Right renal cortex interstitium (tissue), 3 donors: ENCODE data around the gene CC2D2B. TPM values are rescaled to one million over a fixed set of nuclear protein-coding genes. Genes with fewer than 3 reads are reported as not detected.
"Not testable (repeated sequence)": the region's sequence is repeated elsewhere in the genome, so short reads cannot be mapped to it uniquely, and the experiment has no call there.

Source experiments
- DNase-seq, 3 donors: peaks; one replicate each; pipeline ENCODE4 v3.0.0-alpha.2; 2013; ENCODE audit warnings: low read depth in 3 of 3, low spot score in 2 of 3
- polyA plus RNA-seq, 3 donors: library from polyadenylated mRNA; unstranded; fragments of 120-200 nt; gene quantifications; one replicate each; pipeline ENCODE4 v1.2.1, GENCODE V29; 2013; ENCODE audit not compliant: insufficient read length in 3 of 3

CC2D2B gene
- polyA plus RNA-seq, 3 donors, result 0.83 to 1.6 (median 1.2) TPM

DNA sequence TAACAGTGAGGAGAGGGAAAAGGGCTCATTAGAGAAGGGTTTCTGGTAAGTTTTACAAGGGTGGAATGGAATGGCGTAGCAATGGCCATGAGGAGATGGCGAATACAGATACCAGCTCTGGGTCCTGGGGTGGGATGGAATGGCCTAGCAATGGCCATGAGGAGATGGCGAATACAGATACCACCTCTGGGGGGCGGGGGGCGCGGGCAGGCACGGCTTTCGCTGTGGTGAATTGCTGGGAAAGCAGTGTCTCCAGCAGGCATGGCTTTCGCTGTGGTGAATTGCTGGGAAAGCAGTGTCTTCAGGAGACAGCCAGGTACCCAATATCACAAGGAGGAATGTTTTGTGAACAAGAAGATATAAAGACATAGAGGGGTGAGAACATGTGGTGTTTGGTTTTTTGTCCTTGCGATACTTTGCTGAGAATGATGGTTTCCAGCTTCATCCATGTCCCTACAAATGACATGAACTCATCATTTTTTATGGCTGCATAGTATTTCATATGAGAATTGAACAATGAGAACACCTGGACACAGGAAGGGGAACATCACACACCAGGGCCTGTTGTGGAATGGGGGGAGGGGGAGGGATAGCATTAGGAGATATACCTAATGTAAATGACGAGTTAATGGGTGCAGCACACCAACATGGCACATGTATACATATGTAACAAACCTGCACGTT lies 1.7 kb upstream of the CC2D2B start:
- DNase-seq, result not testable (repeated sequence)

DNA sequence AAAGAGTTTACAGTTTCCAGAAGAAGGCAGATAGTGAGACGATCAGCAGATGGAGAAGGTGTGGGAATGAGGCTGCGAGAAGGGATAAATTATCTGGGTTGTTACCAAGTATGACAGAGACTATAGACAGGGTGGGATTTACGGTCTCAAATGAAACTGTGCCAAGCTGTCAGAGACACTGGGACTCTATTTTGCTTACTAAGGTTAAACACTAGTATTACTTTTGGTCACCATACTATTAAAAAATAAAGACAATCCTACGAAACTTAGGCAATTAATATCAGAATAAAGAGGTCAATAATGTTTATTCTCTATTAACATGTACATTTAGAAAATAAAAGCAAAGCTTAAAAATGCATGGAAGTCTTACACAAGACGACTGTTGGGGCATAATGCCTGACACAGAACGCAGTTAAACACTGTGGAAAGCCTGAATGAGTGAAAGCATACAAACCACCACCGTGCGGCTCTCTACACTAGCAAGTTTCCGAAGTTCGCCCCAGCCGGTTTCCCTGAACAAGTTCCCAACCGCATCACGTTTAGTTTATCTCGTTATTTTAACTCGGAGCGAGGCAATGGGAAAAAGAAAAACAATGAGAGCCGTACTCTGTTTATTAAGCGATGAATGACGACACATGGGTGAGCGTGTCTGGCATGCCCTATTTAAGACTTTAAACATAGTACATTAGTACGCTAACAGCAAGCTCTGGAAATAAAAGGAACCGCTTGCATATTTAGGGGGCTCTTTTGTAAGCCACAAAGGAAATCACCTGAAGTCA lies 909 bp upstream of the CC2D2B start:
- DNase-seq, result peak; percentile 42 to 56 (median 56)

DNA sequence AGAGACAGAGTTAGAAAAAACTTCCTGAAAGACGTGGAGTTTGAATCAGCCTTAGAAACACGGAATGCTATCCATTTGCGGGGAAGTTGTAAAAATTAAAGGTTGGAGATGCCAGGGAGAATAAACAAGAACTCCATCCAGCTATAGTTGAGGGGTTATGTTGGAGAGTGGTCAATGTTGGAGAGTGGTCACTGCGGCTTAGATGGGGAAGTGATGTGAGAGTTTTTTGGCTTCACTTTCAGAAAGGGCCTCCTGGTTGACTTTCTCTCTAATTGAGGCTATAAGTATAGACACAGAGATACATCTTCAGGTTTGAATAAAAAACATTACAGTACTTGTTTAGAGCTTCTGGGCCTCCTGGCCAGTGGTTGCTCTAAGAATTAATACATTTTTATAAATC lies 675 bp downstream of the CC2D2B start:
- no peak for DNase-seq

DNA sequence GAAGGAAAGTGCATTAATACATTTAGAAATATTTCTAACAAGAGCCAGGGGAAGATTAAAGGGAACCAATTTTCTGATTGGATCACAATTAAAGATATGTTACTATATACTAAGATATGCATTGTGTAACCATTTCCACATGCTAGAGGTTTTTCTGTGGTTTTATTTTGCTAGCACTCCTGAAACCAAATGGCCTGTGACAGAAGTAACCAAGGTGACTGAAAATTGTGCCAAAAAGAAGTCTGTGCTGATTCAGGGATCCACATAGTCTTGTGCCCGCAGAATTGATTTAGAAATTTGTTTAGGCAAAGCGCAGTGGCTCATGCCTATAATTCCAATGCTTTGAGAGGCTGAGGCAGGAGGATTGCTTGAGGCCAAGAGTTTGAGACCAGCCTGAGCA lies 1.8 kb downstream of the CC2D2B start:
- no peak for DNase-seq

DNA sequence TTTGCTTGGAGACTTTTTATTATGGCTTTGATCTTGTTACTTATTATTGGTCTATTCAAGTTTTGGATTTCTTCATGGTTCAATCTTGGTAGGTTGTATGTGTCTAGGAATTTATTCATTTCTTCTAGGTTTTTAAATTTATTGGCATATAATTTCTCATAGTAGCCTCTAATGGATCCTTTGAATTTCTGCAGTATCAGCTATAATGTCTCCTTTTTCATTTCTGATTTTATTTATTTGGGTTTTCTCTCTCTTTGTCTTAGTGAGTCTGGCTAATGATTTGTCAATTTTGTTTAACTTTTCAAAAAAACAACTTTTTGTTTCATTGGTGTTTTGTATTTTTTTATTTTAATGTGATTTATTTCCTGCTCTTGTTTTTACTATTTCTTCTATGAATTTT lies 8.3 kb downstream of the CC2D2B start:
- not testable (repeated sequence) for DNase-seq

DNA sequence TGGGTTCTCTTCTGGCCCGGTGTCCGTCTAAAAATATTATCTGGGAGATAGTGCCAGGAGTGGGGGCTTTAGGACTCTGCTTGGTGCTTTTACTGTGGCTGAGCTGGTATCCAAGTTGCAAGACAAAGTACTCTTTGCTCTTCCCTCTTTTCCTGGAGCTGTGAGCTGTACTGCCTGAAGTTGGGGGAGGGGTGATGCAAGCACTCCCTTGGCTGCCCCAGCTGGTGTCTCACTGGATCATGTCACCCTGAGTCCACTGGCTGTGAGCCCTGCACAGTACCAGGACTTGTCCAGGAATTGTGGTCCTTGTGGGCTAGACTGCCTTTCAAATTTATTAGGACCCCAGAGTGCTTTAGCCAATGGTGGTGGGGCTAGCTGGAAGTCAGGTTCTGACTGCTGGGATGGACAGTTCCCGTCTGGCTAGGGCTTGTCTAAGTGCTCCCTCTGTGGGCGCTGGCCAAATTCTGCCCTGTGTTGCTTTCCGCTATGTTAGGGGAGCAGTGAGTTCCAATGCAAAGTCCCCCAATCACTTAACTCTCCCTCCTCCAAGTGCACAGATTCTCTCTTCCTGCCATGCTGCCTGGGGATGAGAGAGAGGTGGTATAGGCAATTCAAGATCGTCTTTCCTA lies 13.1 kb downstream of the CC2D2B start:
- no peak for DNase-seq

DNA sequence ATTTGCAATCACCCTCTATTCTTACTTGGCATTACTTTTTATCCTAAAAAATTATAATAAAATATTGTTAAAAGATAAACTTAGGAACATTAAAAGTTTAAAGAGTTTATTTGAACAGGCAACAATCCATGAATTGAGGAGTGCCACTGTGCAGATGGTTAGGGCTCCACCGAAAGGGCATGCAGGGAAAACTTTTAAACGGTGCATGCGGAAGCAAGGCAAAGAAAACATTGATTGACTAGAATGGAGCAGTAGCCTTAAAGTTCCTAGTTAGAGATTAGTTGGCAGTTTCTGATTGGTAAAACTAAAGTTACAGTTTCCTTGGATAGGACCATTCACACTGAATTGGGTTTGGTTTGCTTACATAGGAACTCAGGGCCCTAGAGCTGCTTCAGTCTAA lies 17.3 kb downstream of the CC2D2B start:
- no peak for DNase-seq

DNA sequence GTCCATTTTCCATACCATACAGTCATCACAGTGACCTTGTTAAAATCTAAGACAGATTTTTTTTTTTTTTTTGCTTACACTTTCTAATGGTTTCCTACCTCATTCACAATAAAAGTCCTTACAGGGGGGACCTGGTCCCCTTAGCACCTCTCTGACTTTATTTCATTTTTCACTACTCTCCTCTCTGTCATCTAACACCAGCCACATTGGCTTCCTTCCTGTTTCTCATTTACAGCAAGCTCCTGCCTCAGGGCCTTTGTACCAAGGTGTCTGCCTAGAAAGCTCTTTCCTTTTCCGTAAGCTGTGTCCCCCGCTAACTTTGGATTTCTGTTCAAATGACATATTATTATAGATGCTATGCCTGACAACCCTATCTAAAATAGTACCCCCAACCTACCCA lies 27.7 kb downstream of the CC2D2B start:
- no peak for DNase-seq

DNA sequence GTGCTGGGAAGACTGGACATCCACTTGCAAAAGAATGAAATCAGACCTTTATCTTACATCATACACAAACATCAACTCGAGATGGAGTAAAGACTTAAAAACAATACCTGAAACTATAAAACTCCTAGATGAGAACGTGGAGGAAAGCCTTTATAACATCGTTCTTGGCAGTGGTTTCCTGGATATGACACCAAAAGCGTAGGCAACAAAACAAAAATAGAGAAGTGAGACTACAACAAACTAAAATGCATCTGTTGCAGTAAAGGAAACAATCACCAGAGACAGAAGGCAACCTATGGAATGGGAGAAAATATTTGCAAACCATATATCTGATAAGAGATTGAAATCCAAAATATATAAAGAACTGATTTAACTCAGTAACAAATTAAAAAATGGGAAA lies 33.3 kb downstream of the CC2D2B start:
- no peak for DNase-seq

DNA sequence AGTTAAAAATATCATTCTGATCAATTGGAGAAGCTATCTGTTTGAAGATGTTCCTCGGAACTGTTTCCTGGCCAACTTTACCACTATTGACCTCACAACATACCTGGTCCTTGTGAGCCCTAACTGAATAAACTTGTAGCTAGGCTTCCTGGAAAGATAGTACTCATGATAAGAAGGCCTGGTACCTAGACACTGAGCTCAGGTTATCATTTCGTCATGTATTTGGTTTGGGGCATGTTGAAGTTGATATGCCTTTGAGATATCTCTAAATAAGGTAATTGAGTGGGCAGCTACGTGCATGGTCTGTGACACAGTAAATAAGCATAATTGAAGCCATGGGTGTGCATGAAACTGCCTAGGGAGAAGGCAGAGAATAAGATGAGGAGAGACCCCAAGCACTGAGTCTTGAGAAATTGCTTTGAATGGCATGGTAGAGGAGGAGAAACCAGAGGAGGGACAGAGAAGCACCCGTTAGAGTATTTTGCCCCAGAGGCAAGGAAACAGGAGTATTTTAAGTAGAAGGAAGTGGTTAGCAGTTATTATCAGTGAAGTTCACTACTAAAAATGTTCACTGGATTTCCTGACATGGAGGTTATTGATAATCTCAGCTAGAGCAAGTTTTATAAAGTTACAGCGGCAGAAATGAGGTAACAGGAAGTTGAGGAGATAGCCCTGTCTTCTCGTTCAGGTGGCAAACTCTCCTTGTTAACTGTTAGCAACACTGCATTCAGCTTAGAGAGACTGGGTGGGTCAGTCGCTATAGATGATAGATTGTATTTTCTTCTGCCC lies 55.6 kb downstream of the CC2D2B start:
- no peak for DNase-seq

DNA sequence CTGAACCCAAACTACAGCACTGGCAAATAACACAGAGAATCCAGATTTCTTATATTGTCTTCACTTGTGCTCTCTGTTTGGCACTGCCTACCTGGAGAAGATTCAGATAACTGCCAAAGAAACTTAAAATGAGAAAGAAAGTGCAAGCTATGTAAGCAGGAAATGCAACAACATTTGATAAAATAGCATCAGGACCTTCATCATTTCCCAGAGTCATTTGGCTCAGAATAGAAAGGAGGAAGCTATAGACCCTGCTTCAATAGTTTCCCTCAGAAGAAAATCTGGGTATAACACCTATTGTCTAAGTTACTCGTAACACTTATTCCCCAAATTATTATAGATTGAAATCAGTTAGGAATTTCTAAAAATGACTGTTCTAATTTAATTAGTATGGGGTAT lies 56.2 kb downstream of the CC2D2B start:
- DNase-seq, result no peak

DNA sequence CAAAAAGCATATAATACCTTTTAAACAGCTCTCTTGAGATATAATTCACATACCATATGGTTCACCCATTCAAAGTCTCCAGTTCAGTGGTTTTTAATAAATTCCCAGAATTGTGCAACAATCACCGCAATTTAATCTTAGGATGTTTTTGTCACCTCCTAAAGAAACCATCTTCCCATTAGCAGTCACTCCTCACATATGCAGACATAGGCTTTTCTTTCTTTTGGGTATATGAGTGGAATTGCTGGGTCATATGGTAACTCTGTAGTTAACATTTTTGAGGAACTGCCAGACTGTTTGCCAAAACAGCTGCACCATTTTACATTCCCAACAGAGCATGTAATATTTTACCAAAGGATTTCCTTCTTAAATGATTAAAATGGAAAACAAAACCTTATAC lies 57.0 kb downstream of the CC2D2B start:
- DNase-seq, result no peak

DNA sequence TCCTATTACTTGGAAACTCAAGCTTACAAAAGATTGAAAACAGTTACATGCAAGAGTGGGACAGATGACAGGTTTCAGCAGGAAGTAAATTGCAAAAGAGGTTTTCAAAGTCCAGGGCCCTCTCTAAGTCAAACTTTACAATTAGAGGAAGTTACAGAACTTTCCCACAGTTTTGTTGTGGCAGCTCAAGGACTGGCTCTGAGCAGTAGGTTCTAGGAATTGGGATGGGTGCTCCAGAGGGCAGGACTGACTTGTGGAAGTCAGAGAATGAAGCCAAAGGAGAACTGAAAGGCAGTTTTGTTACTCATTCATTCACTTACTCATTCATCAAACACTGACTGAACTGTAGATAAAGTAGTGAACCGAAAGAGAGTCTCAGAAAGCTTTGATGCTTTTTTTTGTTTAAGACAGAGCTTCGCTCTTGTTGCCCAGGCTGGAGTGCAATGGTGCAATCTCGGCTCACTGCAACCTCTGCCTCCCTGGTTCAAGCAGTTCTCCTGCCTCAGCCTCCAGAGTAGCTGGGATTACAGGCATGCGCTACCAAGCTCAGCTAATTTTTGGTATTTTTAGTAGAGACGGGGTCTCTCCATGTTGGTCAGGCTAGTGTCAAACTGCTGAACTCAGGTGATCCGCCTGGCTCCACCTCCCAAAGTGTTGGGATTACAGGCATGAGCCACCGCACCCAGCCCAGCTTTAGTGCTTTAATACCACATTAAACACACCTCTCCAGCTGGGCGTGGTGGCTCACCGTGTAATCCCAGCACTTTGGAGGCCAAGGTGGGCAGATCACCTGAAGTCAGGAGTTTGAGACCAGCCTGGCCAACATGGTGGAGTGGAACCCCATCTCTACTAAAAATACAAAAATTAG lies 68.8 kb downstream of the CC2D2B start:
- no peak for DNase-seq

DNA sequence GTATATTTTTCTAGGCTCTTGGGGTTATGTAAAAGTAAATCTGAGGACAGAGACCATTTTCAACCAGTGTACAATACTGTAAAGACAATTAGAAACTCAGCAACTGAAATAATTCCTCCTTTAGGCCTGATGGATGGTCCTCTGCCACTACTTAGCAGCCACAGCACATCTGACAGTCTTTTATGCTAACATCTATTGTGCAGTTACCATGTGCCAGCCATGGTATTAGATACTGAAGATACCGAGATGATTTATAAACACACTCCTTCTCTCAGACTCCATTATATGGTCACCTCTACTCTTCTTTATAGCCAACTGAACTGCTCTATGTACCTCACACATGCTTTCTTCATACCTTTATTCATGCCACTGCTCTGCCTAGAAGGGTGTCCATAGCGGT lies 74.4 kb downstream of the CC2D2B start:
- no peak for DNase-seq

DNA sequence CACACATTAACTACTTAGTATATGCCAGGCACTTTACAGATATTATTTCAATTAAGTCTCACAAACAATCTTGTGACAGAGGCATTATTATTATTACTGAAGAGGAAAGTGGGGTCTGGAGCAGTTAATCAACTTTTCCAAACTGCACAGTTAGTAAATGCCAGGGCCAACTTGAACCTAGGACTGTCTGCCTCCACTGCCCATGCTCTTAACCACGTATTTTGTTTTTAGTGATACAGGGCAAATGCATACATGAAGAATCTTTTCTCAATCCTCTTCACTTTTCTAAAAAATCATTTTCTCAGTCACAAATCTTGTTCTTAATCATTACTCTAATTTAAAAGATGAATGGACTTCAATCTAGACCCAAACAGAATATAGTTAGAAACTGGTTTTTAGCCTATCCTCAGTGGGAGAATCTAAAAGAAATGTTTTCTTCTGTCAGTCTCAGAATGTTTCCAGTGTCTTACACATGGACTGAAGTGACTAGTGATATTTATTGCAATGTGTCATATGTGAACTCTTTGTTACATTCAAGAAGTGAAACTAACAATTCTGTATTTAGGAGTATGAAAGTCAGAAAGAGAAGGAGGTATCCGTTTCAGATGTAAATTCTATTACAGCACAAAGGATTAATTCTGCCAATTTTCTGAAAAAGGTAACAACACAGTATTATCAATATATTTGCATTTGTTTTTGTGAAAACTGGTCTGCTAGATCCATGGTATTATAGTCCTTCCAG lies 80.1 kb downstream of the CC2D2B start:
- no peak for DNase-seq

DNA sequence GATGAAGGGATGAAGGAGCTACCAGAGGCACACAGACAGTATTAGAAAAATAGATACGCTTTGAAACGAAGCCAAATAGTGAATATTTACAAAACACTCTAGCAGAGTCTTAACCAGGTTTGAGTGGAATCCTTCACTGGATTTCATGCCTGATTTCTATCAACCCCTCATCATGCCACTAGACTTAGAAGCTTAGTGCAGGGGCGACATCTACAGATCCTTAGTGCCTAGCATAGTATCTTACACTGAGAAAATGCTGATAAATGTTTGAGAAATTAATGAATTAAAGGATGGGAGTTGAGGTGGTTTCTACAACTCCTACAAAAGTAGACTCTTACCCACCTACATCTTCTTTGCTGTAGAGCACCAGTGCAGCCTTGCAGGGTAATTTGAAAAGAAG lies 80.9 kb downstream of the CC2D2B start:
- no peak for DNase-seq

DNA sequence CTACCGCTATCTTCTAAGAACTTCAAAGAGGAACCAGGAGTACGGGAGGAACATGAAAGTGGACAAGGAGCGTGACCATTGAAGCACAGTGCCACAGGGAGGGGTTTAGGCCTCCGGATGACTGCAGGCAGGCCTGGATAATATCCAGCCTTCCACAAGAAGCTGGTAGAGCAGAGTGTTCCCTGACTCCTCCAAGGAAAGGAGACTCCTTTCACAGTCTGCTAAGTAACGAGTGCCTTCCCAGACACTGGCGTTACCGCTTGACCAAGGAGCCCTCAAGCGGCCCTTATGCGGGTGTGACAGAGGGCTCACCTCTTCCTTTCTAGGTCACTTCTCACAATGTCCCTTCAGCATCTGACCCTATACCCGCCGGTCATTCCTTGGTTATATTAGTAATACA lies 86.6 kb downstream of the CC2D2B start:
- not testable (repeated sequence) for DNase-seq

DNA sequence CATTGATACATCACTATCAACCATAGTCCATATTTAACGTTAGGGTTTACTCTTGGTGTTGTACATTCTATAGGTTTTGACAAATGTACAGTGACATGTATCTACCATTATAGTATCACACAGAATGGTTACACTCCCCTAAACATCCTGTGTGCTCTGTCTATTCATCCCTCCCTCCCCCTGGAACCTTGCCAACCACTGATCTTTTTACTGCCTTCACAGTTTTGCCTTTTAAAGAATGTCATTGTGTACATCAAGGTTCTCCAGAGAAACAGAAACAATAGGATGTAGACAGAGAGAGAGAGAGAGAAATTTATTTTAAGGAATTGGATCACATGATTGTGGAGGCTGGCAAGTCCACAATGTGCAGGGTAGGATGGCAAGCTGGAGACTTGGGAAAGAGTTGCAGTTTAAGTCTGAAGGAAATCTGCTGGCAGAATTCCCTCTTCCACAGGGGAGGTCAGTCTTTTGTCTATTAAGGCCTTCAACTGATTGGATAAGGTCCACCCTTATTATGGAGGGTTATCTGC lies 90.5 kb downstream of the CC2D2B start:
- DNase-seq, result no peak

DNA sequence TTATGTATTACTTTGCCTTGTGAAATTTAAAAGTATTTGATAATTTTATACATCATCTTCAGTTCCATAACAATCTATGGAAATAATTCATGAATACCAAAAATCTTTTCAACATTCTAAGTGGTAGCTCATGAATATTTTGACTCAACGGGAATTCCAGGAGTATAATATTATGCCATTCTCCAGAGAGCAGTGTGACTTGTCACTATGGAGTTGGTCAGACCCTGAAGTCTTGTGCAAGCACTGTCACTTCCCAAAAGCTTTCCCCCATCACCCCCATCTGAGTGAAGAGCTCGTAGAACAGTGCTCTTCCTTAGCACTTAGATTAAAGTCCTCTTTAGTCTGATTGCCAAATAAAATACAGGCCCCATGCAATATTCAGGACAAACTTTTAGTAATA lies 106.2 kb downstream of the CC2D2B start:
- DNase-seq, result no peak
